Pericardium fibroblast (primary cell): Measurements from ENCODE around the gene NSRP1. TPM values are rescaled to one million over a fixed set of nuclear protein-coding genes. Genes with fewer than 3 reads are reported as not detected.

ENCODE experiments used
- total RNA-seq: library from RNA; depleted of rRNA; stranded (reverse); fragments of >200 nt; gene quantifications from 2 replicates; pipeline ENCODE4 v1.2.3, GENCODE V29; 2015

NSRP1 gene
- total RNA-seq = 5.4 and 6.5 TPM in 2 replicates

GRCh38 chr17:30116661-30117551 lies at the start of gene NSRP1:
TSS of gene NSRP1 (plus strand) at chr17:30116816. CDS start at chr17:30116844, 28 bp downstream.

GRCh38 chr17:30235386-30236296 lies 119.0 kb downstream of the NSRP1 start, which contains the start of gene SLC6A4:
TSS of gene SLC6A4 (minus strand) at chr17:30235697. CDS start at chr17:30221958, 13,739 bp downstream.

Other genes starting within 250 kb of the NSRP1 start
- gene SSH2, start 186.6 kb upstream of the NSRP1 start, total RNA-seq = 20.5 and 40.4 TPM in 2 replicates
- gene EFCAB5, start 175.2 kb upstream of the NSRP1 start, total RNA-seq = 0.12 TPM in 1 of 2 replicates, not detected in the other
- 2.3 and 7.7 TPM in 2 replicates for gene SLC6A4, start 118.9 kb downstream of the NSRP1 start, total RNA-seq
- 28.0 and 42.7 TPM in 2 replicates for gene BLMH, start 175.1 kb downstream of the NSRP1 start, total RNA-seq
- not detected in 2 replicates for gene TMIGD1, start 217.2 kb downstream of the NSRP1 start, total RNA-seq